ENCODE data around the gene ME3.

The ME3 gene

GRCh38 chr11:86483610-86483939 lies 188.8 kb downstream of the ME3 start:
- DNase-seq: no peak

GRCh38 chr11:86482692-86483091 lies 189.7 kb downstream of the ME3 start:
- no peak for DNase-seq

- no peak for DNase-seq
These were observed 191.0 kb downstream of the ME3 start for GRCh38 chr11:86481399-86481798.

- no peak for DNase-seq
These were observed 194.1 kb downstream of the ME3 start for GRCh38 chr11:86478348-86478747.

GRCh38 chr11:86477495-86478155 lies 194.8 kb downstream of the ME3 start:
- no peak for DNase-seq

- no peak for DNase-seq
These were observed 196.1 kb downstream of the ME3 start for GRCh38 chr11:86476109-86476861.

GRCh38 chr11:86475027-86475426 lies 197.4 kb downstream of the ME3 start:
- DNase-seq: no peak

GRCh38 chr11:86473991-86474833 lies 198.2 kb downstream of the ME3 start:
- DNase-seq: no peak

GRCh38 chr11:86469491-86470388 lies 202.7 kb downstream of the ME3 start:
- DNase-seq: no peak

GRCh38 chr11:86468169-86468568 lies 204.2 kb downstream of the ME3 start:
- no peak for DNase-seq

- DNase-seq: no peak
These were observed 207.8 kb downstream of the ME3 start for GRCh38 chr11:86464509-86465221.

- DNase-seq: no peak
These were observed 208.5 kb downstream of the ME3 start for GRCh38 chr11:86463955-86464354.

- DNase-seq: peak in 1 of 2 experiments; percentile 16
These were observed 209.3 kb downstream of the ME3 start for GRCh38 chr11:86463120-86463519.

- DNase-seq: no peak
These were observed 210.5 kb downstream of the ME3 start for GRCh38 chr11:86461892-86462291.

- no peak for DNase-seq
These were observed 211.7 kb downstream of the ME3 start for GRCh38 chr11:86460461-86461385.

GRCh38 chr11:86459682-86460460 lies 212.5 kb downstream of the ME3 start:
- peak; percentile 12 to 42 for DNase-seq

- no peak for DNase-seq
These were observed 213.4 kb downstream of the ME3 start for GRCh38 chr11:86459002-86459385.

GRCh38 chr11:86458294-86459001 lies 214.0 kb downstream of the ME3 start:
- DNase-seq: no peak

Measured in SHP77 (cell line).